ENCODE measurements around the gene PLAAT4.

The PLAAT4 gene

DNA sequence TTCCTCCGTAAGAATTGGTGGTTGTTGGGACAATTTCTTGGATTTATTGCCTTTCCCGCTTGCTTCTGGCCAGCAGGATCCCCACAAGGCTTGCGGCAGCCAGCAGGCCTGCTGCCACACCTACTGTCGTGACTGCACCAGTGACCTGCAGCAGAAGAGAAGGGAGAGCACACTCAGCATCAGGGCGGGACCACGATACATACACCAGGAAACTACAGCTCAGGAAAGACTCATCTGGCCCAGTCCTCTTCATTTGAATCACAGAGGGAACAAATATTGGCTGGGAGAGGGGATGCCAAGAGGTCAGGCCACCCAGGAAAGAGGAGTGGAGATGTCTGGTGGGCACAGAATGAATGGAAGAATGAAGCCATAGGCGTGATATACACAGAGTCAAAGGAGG, 16.3 kb downstream of the PLAAT4 start:
- DNase-seq (ENCODE audit: extremely low spot score) = no peak
- CTCF ChIA-PET = no interaction called here
- TF ChIP-seq L3MBTL2 (conservative IDR thresholded peaks at IDR 0.05) = no peak
- POLR2A ChIA-PET = no interaction called here

DNA sequence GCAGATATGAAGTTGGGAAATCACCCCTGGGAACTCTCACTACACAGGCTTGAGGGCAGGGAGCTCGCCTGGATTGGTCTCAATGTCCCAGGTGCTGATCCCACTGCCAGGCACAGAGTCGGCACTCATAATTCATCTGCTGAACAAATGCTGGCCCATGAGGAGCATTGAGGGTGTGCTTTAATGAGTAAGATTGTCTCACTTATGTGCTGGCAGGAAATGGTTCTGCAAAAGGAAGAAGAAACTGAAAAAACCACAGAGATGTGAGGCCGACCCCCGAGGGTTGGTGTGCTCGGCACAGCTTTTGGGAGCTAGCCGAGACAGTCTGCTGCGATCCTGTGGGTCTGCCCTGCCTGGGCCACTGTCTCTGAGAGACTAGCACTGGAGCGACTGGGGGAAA, 17.2 kb downstream of the PLAAT4 start:
- DNase-seq (ENCODE audit: extremely low spot score) = no peak
- TF ChIP-seq ZNF384 (IDR thresholded peaks at IDR 0.05) (no peak), NFRKB (IDR thresholded peaks at IDR 0.05) (no peak), FOXM1 (IDR thresholded peaks at IDR 0.05; ENCODE audit: borderline replicate concordance) (no peak), L3MBTL2 (conservative IDR thresholded peaks at IDR 0.05) (no peak), BHLHE40 (IDR thresholded peaks at IDR 0.05; ENCODE audit: borderline replicate concordance) (no peak), SP1 (IDR thresholded peaks at IDR 0.05) (no peak), ARNT (IDR thresholded peaks at IDR 0.05) (no peak), FOXA1 (IDR thresholded peaks at IDR 0.05) (no peak), CTBP1 (IDR thresholded peaks at IDR 0.05; ENCODE audit: borderline replicate concordance) (no peak), ELF4 (IDR thresholded peaks at IDR 0.05) (no peak)
- ChIA-PET POLR2A (no interaction called here), CTCF (no interaction called here)

GRCh38 chr11:63554877-63555223, 18.2 kb downstream of the PLAAT4 start:
- CTCF ChIA-PET = no interaction called here
- POLR2A ChIA-PET = no interaction called here
- TF ChIP-seq SUZ12 (IDR thresholded peaks at IDR 0.05) (no peak), NFRKB (IDR thresholded peaks at IDR 0.05) (no peak), L3MBTL2 (conservative IDR thresholded peaks at IDR 0.05) (no peak), ZNF384 (IDR thresholded peaks at IDR 0.05) (no peak), BHLHE40 (IDR thresholded peaks at IDR 0.05; ENCODE audit: borderline replicate concordance) (no peak), SP1 (IDR thresholded peaks at IDR 0.05) (no peak), ARNT (IDR thresholded peaks at IDR 0.05) (no peak), HDGF (IDR thresholded peaks at IDR 0.05; ENCODE audit: borderline replicate concordance) (no peak), ELF4 (IDR thresholded peaks at IDR 0.05) (no peak), FOXM1 (IDR thresholded peaks at IDR 0.05; ENCODE audit: borderline replicate concordance) (no peak), FOXK2 (IDR thresholded peaks at IDR 0.05) (no peak), CTBP1 (IDR thresholded peaks at IDR 0.05; ENCODE audit: borderline replicate concordance) (no peak), TARDBP (IDR thresholded peaks at IDR 0.05) (no peak), LEF1 (IDR thresholded peaks at IDR 0.05; ENCODE audit: borderline replicate concordance) (no peak), FOXA1 (IDR thresholded peaks at IDR 0.05) (no peak)
- TF ChIP-seq, protein P1, sequence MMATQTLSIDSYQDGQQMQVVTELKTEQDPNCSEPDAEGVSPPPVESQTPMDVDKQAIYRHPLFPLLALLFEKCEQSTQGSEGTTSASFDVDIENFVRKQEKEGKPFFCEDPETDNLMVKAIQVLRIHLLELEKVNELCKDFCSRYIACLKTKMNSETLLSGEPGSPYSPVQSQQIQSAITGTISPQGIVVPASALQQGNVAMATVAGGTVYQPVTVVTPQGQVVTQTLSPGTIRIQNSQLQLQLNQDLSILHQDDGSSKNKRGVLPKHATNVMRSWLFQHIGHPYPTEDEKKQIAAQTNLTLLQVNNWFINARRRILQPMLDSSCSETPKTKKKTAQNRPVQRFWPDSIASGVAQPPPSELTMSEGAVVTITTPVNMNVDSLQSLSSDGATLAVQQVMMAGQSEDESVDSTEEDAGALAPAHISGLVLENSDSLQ (IDR thresholded peaks at IDR 0.05) = no peak
- DNase-seq (ENCODE audit: extremely low spot score) = no peak

- no peak for TF ChIP-seq SUZ12 (IDR thresholded peaks at IDR 0.05)
- no peak for TF ChIP-seq FOXK2 (IDR thresholded peaks at IDR 0.05)
- no peak for TF ChIP-seq HDGF (IDR thresholded peaks at IDR 0.05; ENCODE audit: borderline replicate concordance)
- DNase-seq (ENCODE audit: extremely low spot score) = no peak
- ChIA-PET CTCF (no interaction called here), POLR2A (no interaction called here)
These were observed 19.9 kb downstream of the PLAAT4 start for GRCh38 chr11:63556404-63557013.

- ChIA-PET POLR2A (no interaction called here), CTCF (no interaction called here)
- no peak for DNase-seq (ENCODE audit: extremely low spot score)
- TF ChIP-seq SUZ12 (IDR thresholded peaks at IDR 0.05) (no peak), CTBP1 (IDR thresholded peaks at IDR 0.05; ENCODE audit: borderline replicate concordance) (no peak), HDGF (IDR thresholded peaks at IDR 0.05; ENCODE audit: borderline replicate concordance) (no peak), ELF4 (IDR thresholded peaks at IDR 0.05) (no peak), ARNT (IDR thresholded peaks at IDR 0.05) (no peak), SP1 (IDR thresholded peaks at IDR 0.05) (no peak), LEF1 (IDR thresholded peaks at IDR 0.05; ENCODE audit: borderline replicate concordance) (no peak), TARDBP (IDR thresholded peaks at IDR 0.05) (no peak), FOXA1 (IDR thresholded peaks at IDR 0.05) (no peak), FOXM1 (IDR thresholded peaks at IDR 0.05; ENCODE audit: borderline replicate concordance) (no peak), BHLHE40 (IDR thresholded peaks at IDR 0.05; ENCODE audit: borderline replicate concordance) (no peak)
These were observed 21.0 kb downstream of the PLAAT4 start for GRCh38 chr11:63557570-63557969.

DNA sequence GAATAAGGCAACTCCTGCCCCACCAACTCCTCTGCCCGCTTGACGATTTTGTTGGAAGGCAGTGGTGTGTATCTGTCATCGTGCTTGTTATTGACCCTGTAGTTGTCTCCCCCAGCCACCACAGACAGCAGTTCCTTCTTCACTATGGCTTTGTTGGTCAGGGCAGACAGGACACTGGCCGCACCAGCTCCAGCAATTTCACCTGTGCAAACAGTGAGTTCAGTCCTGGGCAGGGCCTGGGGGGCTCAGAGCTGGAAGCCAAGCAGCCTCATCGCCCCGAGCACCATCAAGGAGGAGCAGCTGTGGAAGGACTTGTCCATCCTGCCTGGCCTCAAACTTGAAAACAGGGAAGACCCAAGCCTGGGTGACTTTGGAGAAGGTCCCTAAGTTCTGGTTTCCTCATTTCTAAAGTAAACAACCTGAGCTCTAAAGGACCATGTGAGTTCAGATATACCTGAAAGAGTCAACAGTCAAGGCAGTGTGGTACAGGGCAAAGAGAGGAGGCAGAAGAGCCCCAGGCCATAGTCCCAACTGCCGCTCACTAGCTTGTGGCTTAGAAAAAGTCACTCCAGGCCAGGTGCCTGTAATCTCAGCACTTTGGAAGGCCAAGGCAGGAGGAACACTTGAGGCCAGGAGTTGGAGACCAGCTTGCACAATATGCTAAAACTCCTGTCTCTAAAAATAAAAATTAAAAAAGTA, 22.0 kb downstream of the PLAAT4 start:
- POLR2A ChIA-PET = no interaction called here
- CTCF ChIA-PET = no interaction called here
- DNase-seq (ENCODE audit: extremely low spot score) = no peak
- TF ChIP-seq BHLHE40 (IDR thresholded peaks at IDR 0.05; ENCODE audit: borderline replicate concordance) = no peak

- DNase-seq (ENCODE audit: extremely low spot score) = no peak
- TF ChIP-seq ELF4 (IDR thresholded peaks at IDR 0.05) = no peak
- no peak for TF ChIP-seq SUZ12 (IDR thresholded peaks at IDR 0.05)
- TF ChIP-seq HDGF (IDR thresholded peaks at IDR 0.05; ENCODE audit: borderline replicate concordance) = no peak
- TF ChIP-seq FOXK2 (IDR thresholded peaks at IDR 0.05) = no peak
- no peak for TF ChIP-seq LEF1 (IDR thresholded peaks at IDR 0.05; ENCODE audit: borderline replicate concordance)
- TF ChIP-seq FOXA1 (IDR thresholded peaks at IDR 0.05) = no peak
- TF ChIP-seq SP1 (IDR thresholded peaks at IDR 0.05) = no peak
- no peak for TF ChIP-seq BHLHE40 (IDR thresholded peaks at IDR 0.05; ENCODE audit: borderline replicate concordance)
- no peak for TF ChIP-seq ARNT (IDR thresholded peaks at IDR 0.05)
- no peak for TF ChIP-seq L3MBTL2 (conservative IDR thresholded peaks at IDR 0.05)
- no peak for TF ChIP-seq TARDBP (IDR thresholded peaks at IDR 0.05)
- no peak for TF ChIP-seq NFRKB (IDR thresholded peaks at IDR 0.05)
- no peak for TF ChIP-seq CTBP1 (IDR thresholded peaks at IDR 0.05; ENCODE audit: borderline replicate concordance)
- TF ChIP-seq, protein P1 (IDR thresholded peaks at IDR 0.05) = no peak
- TF ChIP-seq ZNF384 (IDR thresholded peaks at IDR 0.05) = no peak
- POLR2A ChIA-PET = no interaction called here
- CTCF ChIA-PET = interaction anchor here (0.6 kb wide), 1 partner anchor 78 kb away, joined by 3 read pairs; no protein-coding TSS in a partner anchor
These were observed 24.0 kb downstream of the PLAAT4 start for GRCh38 chr11:63560506-63561180.
